ENCODE results near the gene FBXO31.

The FBXO31 gene

DNA sequence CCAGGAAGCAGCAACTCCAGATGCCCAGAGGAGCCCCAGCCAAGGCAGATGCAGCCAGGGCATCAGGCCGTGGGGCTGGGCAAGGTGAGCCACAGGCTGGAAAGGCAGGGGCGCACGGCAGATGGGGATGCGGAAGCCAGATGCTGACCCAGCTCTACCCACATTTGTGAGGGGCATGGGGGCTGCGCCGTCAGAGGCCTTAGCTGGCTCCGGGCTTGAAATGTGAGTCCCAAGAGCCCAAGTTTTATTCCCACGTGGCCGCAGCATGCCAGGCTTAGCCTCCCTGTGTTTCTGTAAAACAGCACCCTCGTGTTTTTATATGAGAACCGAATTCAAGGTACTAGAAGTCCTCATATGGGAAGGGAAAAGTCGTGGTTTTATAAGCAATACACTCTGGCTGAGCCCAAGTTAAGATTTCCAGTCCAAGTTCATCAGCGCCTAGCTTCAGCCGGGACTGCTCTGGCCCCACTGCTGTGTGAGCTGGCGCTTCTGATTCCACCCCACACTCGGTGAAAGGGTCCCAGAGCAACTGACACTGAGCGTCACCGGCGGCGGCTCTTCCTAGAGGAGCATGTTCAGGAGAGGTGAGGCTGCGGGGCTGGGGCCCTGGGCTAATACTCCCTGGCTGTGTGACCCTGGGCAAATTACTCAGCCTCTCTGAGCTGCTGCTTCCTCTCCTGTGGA lies 59.7 kb downstream of the FBXO31 start:
- no peak for DNase-seq

DNA sequence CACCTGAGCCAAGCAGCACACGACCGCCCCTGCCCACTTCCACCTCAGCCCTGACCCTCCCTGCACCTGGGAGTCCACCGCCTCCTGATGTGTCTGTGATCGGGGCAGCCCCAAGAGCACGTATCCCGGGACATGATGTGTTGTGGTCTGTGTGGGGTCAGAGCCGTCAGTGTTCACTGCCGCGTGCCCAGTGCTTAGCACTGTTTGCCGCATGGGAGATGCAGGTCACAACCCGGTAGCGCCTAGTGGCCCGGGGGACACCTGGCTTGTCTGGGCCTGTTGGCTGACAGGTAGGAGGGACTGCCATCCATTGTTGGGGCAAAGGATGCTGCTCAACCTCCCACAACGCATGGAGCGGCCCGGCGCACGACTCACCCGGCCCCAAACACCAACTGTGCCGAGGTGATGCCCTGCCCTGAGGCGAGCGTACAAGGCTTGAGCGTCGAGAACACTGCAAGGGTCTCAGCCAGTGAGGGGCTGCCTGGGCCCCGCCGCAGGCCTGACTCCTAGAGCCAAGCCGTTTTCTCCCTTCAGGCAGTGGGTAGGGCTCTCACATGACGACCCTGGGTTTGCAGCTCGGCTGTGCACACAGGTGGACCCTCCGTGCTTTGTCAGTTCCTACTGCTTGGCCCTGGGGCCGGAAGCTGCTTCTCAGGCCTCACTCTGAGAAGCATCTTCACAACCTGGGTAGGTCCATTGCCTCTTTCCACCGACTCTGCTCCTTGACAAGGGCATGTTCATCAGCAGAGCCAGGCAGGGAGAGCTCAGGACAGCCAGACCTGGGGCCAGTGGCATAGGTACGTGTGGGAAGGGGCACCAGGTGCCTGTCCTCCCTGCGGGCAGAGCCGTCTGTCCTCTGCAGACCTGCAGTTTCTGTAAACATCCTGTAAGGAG lies 60.5 kb downstream of the FBXO31 start:
- DNase-seq, result no peak

DNA sequence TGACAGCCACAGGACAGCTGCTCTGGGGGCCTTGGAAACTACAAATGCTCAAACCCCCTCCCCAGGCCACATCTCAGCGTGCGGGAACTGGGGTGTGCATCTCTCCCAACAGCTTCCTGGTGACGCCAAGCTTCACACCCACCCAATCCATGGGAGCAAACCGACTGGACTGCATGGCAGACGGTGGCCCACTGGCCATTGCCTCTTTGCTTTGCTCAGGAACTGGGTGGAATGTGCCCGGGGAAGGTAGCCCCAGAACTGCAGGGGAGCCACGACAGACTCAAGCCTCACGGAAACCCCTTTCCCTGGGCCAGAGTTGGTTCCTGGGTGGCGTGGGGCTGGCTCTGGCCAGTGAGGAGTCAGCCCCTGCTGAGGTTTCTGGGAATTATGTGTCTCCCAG lies 61.2 kb downstream of the FBXO31 start:
- DNase-seq, result no peak

DNA sequence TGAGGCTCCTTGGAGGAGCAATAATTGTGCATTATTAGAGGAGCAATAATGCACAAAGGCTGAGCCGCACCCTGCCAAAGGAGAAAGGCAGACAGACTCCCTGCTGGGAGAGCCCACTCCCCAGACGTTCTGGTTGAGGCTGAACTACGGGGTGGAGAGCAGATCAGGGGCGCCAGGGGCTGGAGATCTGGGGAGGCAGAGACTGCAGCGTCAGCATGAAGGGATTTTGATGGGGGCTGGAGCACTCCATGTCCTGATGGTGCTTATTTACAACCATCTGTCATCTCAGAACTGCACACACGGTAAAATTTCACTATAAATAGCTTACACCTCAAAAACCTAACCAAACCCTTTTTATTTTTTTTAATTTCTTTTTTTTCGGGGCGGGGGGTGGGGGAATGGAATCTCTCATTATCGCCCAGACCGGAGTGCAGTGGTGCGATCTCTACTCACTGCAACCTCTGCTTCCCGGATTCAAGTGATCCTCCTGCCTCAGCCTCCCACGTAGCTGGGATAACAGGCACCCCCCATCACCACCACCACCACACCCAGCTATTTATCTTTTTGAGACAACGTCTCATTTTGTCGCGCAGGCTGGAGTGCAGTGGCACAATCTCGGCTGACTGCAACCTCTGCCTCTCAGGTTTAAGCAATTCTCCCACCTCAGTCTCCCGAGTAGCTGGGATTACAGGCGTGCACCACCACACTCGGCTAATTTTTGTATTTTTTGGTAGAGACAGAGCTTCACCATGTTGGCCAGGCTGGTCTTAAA lies 62.1 kb downstream of the FBXO31 start:
- DNase-seq, result no peak

DNA sequence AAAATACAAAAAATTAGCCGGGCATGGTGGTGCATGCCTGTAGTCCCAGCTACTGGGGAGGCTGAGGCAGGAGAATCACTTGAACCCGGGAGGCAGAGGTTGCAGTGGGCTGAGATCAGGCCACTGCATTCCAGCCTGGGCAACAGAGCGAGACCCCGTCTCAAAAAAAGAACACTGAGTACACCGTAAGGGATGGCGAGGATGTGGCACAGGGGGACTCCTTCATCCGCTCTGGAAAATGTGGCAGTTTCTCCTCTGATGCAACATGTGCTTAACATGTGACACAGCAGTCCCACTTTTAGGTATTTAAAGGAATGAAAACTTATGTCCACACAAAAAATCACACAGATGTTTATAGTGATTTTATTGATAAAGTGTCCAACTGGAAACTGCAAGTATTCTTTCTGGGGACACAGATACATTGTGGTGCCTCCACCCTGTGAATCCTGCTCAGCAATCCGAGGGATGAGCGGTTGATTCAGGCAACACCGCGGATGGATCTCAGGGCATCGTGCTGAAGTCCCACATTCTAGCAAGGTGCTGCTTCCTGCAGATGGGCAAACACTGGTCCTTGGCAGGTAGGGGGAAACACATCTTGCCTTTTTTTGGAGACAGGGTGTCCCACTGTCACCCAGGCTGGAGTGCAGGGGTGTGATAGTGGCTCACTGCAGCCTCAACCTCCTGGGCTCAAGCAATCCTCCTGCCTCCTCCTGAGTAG lies 62.9 kb downstream of the FBXO31 start:
- DNase-seq, result no peak

DNA sequence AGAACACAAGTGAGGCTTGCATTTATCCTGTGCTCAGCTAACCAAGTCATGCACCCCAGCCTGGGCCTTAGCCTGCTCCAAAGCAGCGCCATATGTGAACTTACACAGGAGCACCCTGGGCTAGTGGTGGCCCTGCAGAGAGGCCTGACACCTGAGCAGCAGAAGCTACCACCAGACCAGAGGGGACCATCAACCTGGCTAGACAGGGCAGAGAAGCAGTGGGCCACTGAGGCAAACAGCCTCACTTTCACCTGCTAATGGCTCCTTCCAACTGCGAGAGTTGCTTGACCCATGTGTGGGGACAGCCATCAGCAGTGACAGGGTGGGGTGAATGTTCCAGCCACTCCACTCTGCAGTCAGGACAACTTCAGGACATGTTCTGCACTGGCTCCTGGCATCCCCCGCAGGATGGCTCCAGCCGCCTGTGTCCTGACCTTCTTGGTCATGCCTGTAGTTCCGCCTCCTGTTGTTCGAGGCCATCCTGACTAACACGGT lies 63.5 kb downstream of the FBXO31 start:
- DNase-seq, result no peak

DNA sequence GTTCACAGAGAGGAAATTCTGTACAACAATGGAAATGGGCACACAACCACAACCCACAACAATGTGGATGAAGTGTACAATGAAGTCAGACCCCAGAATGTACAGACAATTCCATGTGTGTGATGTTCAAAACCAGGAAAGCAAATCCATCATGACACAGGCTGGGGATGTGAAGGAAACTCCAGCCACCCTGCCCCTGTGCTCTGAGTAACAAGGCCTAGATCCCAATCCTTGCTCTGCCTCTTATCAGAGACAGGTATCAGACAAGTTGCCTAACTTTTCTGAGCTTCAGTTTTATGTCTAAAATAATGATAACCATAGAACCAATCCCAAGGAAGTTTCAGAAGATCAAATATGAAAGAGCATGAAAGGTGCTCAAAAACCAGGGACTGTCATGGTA lies 64.6 kb downstream of the FBXO31 start:
- DNase-seq, result no peak

DNA sequence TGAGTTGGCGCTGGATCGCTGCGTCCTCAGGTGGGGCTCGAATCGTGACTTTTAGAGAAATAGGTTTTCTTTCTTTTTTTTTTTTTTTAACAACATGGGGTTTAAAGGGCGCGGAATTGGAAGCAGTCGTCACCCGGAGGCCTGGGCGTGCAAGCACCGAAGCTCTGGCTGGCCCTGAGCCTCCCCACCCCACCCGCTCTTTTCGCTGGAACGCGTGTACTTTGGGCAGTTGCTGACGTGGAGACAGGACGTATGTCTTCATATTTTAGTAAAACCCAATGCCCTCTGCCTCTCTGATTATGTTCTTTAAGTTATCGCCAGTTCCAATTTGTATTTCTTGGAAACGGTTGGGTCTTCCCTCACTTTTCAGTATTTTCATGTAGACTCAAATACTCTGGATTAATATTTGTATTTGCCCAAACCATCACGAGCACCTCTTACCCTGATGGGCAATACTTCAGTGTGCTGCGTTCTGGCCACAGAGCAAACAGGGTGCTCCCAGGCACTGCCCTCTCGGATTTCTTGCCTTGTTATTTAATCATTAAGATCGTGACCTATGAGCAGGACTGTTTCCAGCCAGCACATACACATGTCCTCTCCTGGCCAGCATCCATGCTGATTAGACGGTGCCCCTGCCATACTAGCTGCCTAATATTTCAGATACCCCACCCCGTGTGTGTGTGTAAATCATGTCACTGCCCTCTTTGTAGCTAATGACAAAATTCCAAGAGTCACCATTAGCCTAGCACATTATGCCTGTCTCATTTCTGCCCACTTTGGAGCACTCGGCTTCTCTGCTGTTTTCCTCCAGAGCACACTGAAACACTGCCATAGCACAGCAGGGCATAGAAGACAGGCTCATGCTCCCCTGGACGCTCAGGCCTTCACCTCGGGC lies 65.6 kb downstream of the FBXO31 start:
- DNase-seq, result peak; percentile 18

DNA sequence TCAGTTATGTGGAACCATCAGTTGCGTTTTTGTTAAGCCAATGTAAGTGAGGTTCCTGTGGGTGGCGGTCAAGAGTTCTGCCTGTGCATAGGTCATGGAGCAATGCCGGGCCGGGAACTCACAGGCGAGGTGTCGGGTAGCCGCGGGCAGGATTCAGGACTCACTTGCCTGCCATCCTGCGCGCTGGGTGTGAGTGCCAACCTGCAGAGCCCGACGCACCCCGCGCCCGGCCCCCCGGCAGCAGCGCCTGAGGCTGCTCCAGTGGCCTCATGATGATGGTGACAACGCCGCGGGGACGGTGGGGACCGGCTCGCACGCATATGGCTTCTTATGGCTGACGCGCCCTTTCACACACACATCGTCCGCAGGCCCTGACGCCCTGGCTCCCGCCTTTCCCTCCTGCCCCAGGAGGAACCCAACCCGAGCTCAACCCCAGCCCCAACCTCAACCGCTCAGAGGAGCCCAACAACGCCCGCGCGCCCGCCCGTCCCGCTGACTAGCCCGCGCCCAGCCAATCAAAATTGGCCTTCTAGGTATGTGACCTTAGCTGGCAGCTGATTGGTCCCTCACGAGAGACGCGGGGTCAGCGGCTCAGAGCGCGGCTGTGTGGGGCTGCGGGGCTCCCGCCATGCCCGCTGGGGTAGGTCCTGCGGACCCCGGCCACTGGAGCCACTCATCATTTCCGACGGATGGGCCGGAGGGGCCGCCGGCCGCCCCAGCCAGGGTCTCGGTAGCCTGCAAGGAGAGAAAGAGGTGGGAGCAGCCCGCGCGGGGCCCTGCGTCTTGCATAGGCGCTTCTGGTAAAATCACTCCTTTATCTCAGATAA lies 66.4 kb downstream of the FBXO31 start, which contains the start of gene C16orf95:
Gene C16orf95, minus strand, starts transcription at position 470 of the 827 bp plus-strand sequence. Its CDS starts 150 bp downstream, at position 320.
- DNase-seq, result peak; percentile 79

DNA sequence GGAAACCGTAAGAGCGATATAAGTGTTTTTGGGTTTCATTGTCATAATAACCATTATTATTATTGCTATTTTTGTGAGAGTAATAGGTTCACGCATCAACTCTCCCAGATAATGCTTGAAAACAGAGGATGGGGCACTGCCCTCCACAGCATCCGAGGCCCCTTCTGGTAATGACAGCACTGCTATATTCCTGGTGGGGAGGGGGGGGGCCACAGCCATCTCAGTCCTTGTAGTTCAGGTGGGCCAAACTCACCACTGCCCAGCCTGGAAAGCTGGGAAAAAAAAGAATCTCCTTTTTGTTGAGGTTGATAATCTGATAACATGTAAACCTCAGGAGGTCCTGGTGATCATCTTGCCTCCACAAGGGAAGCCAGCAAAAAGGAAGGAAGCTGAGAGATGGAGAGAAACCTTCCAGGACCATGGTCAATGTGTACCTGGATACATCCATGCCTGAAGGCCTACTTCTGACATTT lies 67.1 kb downstream of the FBXO31 start:
- no peak for DNase-seq

DNA sequence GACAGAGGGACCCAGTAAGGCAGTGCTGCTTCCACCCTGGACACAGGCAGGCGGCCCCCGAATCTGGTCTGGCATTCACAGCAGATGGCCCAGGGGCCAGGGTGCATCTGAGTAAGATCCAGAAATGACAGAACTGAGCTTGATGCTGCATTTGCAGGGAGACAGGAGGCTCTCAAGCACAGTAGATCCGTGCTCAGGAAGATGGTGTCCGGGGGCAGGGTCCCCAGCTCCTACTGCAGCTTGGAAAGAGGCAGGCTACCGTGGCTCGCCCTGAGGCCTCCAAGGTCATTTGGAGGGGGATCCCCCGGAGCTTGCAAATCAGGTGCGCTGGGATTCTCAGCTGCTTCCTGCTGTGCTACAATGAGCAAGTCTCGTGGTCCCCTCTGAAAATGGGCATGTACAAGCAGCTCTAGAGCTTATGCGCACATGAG lies 68.6 kb downstream of the FBXO31 start:
- no peak for DNase-seq

DNA sequence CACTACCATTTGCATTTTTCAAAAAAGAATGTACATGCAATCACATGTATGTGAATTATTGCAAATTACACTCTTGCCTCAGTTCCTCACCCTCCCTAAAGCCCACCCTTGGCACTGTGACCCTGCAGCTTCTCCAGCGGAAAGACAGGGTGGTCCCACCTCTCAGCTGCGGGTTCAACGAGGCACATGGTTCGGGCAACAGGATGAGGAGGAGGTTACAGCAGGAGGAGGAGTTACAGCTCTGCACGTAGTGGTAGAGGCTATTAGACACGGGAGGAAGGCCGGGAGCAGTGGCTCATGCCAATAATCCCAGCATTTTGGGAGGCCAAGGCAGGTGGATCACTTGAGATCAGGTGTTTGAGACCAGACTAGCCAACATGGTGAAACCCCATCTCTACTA lies 71.6 kb downstream of the FBXO31 start:
- DNase-seq, result no peak

DNA sequence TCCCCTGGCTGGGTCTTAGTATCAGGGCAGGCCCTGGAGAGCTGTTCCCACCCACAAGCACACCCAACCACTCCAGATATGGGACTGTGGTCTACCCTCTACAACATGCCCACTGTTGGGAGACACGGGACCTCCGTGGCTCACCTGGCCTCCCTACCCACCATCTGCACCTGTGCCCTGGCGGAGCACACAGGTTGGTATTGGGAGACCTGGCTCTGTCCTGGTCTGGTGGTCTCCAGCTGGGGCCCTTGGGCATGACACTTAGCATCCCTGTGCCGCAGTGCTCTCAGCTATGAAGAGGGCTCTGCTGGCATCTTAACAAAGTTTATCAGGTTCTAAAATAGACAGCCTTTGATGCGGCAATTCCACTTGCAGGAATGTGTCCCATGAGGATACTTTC lies 72.2 kb downstream of the FBXO31 start:
- DNase-seq, result no peak

DNA sequence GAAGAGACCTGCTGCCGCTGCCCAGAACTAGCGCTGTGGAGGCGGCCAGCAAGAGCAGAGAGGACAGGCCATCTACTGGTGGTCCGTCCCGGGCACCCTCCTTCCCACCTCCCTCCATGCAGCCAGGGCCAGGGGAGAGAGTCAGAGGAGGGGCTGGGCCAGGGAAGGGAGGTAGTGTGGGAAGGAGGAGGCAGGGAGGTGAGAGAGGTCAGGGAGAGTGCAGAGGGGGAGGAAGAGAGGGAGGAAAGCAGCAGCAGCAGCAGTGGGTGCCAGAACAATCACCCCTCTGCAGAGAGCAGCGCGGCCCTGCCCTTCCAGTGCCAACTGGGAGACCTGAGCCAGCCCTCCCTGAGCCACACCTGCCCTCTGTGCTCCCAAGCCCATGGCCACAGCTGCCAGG lies 73.0 kb downstream of the FBXO31 start:
- DNase-seq, result no peak

DNA sequence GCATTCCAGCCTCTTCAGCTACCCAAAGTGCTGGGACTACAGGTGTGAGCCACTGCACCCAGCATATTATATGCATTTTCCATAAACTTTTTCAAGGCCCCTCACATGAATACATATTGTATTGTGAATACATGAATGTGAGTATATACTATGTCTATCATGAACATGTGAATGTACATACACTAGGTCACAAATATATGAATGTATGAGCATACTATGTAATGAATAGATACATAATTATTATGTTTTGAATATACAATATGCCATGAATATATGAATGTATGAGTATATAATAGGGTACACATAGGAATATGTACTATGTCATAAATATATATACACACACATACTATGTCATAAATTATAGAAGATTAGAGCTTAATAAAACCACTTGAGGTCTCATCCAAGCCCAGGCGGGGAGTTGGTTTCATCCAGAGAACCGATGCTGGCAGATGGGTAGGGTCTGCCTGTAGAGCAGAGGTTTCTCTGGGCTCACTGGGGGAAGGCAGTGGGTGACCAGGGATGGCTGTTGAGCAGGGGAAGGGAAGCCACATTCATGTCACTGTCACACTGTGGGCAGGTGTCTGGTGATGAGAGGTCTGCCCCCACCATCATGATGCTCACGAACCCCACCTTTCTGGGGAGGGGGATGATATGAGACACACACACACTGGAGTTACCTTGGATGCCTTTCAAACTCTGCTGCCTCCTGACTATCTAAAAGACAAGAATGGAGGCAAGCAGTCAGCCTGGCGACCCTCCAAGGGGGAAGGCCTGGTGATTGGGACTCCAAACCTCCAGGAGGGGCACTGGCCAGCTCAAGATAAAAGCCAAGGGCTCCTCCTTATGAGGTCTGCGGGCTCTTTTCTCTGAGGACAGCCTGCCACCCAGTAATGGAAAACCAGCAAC lies 73.7 kb downstream of the FBXO31 start:
- no peak for DNase-seq

DNA sequence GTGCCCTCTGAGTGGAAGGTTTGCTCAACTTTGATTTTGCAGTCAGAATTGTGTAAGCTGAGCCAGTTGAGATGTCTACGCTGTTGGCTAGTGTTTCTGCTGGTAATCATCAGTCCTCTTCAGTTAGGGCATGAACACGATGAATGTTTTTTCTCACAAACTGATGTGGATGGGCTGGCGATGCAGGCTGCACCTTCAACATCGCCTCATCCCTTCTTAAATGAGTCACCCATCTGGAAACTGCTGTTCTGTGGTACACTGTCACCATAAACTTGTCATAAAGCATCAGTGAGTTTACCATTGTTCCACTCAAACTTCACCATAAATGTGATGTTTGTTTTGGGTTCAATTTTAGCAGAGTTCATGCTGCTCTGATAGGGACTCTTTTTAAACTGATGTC lies 74.8 kb downstream of the FBXO31 start:
- DNase-seq, result no peak

DNA sequence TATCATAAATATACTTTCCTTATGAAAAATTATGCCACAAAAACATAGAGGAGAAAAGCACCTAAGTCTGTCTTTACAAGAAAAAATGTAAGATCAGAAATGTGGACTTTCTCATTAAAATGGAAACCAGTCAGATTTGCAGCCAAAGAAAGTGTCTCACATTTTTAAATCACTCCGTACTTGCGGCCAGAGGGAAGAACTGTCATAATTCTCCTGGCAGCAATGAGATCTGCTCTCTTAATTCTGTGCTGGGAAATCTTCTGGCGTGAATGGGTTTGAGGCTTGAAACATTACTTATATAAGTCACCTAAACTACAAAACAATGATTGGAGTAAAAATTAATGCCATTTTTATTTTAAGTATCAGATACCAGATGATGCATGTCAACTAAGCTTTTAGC lies 77.1 kb downstream of the FBXO31 start:
- no peak for DNase-seq

DNA sequence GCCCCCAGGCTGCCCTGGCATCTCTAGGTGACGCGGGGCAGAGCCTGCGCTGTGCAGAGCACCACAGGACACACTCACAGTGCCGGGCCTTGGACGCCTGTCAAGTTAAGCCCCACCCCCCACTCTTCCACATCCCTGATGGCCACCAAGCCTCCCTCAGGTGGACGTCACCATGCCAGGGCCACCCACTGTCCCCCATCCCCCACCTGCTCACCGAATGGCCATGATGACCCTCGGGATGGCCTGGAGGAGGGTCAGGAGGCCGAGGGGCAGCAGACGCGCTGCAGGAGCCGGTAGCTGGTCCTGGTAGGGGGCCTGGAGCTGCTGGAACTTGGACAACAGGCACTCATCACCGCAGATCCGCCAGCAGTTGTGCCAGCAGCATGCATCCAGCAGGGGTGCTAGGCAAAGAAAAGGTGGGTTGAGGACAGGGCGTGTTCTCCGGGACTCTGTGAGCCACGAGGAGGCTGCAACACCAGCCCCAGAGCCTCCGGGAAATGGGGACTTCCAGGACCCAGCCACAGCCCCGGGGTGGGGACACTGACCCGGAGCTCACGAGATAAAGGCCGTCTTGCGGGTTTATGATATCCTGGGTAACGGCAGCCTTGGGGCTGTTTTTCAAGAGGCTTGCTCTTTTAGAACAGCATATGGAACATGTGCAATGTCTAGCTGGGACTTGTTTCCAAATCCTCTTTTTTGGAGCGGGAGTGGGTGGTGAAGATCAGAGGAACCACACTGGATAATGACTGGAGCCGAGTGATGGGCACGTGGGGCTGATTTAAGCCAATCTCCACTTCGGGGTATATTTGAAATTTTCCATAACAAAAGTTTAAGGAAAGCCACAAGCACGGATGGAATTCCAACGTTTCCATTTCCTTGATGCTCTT lies 77.8 kb downstream of the FBXO31 start:
- DNase-seq, result no peak

Measured in GF-D8 (cell line).